ENCODE measurements around the gene HSD11B2. TPM values are rescaled to one million over a fixed set of nuclear protein-coding genes. Genes with fewer than 3 reads are reported as not detected.

Gene HSD11B2
- total and polyA plus RNA-seq, 2 of the 4 experiments (the other 2 are of a cell fraction): 0.26 TPM; not detected in 1

DNA sequence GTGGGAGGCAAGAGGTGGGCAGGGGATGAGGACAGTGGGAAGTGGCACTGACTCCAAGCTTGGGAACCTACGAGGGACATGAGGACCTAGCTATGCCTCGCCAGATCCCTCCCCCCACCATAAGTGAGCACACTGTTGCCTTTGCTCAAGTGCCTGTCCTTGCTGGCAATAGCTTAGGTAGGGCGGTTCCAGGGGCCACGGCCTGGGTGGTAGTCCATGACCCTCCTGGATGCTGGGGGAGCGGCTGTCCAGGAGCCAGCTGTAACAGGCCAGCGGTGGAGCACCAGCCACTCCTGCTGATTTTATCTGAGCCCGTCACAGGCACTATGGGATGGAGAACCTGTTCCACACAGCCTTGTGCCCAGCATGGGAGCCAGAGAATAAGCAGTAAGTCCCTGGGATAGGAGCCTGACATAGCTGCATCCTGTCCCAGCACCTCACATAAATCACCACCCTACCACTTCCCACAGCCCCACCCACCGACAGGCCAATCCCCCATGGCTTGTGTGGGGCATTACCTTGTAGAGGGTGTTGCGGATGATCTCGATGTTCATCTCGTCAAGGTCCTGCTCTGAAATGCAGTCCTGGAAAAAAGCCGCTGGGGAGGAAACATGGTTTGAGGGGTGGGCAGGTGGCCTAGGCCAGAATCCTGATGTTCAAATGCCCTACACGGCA is 11.8 kb downstream of the HSD11B2 start:
- intact Hi-C loops (cut with micrococcal nuclease): no loop called here

More for the DNA sequence above, 11.8 kb downstream of the HSD11B2 start:
- Histone ChIP-seq H3K56ac (ENCODE audit: extremely low read depth, insufficient read depth, low read length) (no peak overlapping the region), H2AK9ac (replicated peaks; ENCODE audit: low read depth, low read length, poor library complexity) (peak overlapping the region; percentile 9), H2BK20ac (ENCODE audit: low read depth, low read length) (no peak overlapping the region), H3K18ac (ENCODE audit: low read depth, low read length) (no peak overlapping the region), H2BK120ac (ENCODE audit: low read depth, low read length) (no peak overlapping the region), H2AFZ (replicated peaks; ENCODE audit: low read length, poor library complexity) (no peak overlapping the region), H3K14ac (replicated peaks; ENCODE audit: low read depth, low read length) (no peak overlapping the region), H3K79me1 (ENCODE audit: low read depth in 1 of 2, low read length in 2 of 2) (peaks cover 0 to 57% of the 10 kb centered on the region in 2 experiments; a peak in 2 of 4 replicates), H3K27me3 (ENCODE audit: control insufficient read depth, insufficient read depth, low read length) (no peaks in the 10 kb centered on the region), H2BK5ac (ENCODE audit: low read depth, low read length, poor library complexity, severe bottlenecking) (no peak overlapping the region), H3K36me3 (ENCODE audit: control insufficient read depth, insufficient read depth, low read length) (peaks cover 28% of the 10 kb centered on the region), H3K4me3 (ENCODE audit: insufficient read depth, low read depth, low read length) (no peak overlapping the region), H2AK5ac (ENCODE audit: low read depth, low read length) (no peak overlapping the region), H4K8ac (ENCODE audit: low read depth in 2 of 2, low read length in 2 of 2) (no peak overlapping the region), H4K20me1 (ENCODE audit: insufficient read depth, low read length) (peaks cover 50% of the 10 kb centered on the region), H3K4me2 (ENCODE audit: low read depth, low read length) (no peak overlapping the region), H4K91ac (ENCODE audit: insufficient read depth, low read depth, low read length) (no peak overlapping the region), H3K23ac (ENCODE audit: low read depth, low read length) (no peak overlapping the region), H3K9ac (ENCODE audit: low read depth, low read length) (no peak overlapping the region), H4K5ac (ENCODE audit: low read depth, low read length) (no peak overlapping the region), H2BK15ac (ENCODE audit: low read depth, low read length) (no peak overlapping the region), H3K9me3 (ENCODE audit: control insufficient read depth, insufficient read depth, low read length) (no peaks in the 10 kb centered on the region), H3K4me1 (ENCODE audit: control insufficient read depth, insufficient read depth, low read length) (peaks cover 35% of the 10 kb centered on the region), H3K9me1 (ENCODE audit: insufficient read depth, low read length) (peaks cover 6% of the 10 kb centered on the region; the same call in 1 of the 2 replicates), H3K27ac (ENCODE audit: insufficient read depth, low read length) (no peak overlapping the region), H3K4ac (ENCODE audit: low read depth, low read length) (no peak overlapping the region)
- ATAC-seq (ENCODE audit: low read depth) (no peak), DNase-seq (no peak)
- dilution Hi-C loops (cut with HindIII; ENCODE audit: low sequenced_read_pairs, unreplicated experiment) (no loop called here), in situ Hi-C loops (cut with MboI; ENCODE audit: low sequenced_read_pairs) (no loop called here)
- POLR2A ChIA-PET (ENCODE audit: unreplicated experiment): no interaction called here
- 95% methylated on average over 9 of the region's 13 CpGs; no CpG with 5 or more reads in 1 of the 2 experiments for WGBS, 2 experiments (ENCODE audit: extremely low coverage in 2 of 2, insufficient read length in 1 of 2)
- TF ChIP-seq, protein P1, sequence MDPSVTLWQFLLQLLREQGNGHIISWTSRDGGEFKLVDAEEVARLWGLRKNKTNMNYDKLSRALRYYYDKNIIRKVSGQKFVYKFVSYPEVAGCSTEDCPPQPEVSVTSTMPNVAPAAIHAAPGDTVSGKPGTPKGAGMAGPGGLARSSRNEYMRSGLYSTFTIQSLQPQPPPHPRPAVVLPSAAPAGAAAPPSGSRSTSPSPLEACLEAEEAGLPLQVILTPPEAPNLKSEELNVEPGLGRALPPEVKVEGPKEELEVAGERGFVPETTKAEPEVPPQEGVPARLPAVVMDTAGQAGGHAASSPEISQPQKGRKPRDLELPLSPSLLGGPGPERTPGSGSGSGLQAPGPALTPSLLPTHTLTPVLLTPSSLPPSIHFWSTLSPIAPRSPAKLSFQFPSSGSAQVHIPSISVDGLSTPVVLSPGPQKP (IDR thresholded peaks at IDR 0.05; ENCODE audit: borderline replicate concordance, low read depth, low read length): no peak
- TF ChIP-seq MAZ (IDR thresholded peaks at IDR 0.05; ENCODE audit: borderline replicate concordance, low read depth, low read length) (no peak), RFX5 (IDR thresholded peaks at IDR 0.05; ENCODE audit: low read depth, low read length) (no peak), FOS (IDR thresholded peaks at IDR 0.05; ENCODE audit: low read depth, low read length) (no peak), POLR2A (IDR thresholded peaks at IDR 0.05; ENCODE audit: low read depth, low read length) (no peak), BHLHE40 (IDR thresholded peaks at IDR 0.05; ENCODE audit: low read depth, low read length) (no peak), CEBPB (IDR thresholded peaks at IDR 0.05; ENCODE audit: low read depth, low read length) (no peak), CHD1 (IDR thresholded peaks at IDR 0.05; ENCODE audit: low read depth, low read length) (no peak), SMC3 (IDR thresholded peaks at IDR 0.05; ENCODE audit: low read depth, low read length) (no peak), MXI1 (IDR thresholded peaks at IDR 0.05; ENCODE audit: borderline replicate concordance, low read depth, low read length) (no peak), MAFK (IDR thresholded peaks at IDR 0.05; ENCODE audit: low read depth, low read length) (no peak), RCOR1 (IDR thresholded peaks at IDR 0.05; ENCODE audit: insufficient replicate concordance, low read length) (no peak), NFE2L2 (IDR thresholded peaks at IDR 0.05; ENCODE audit: low read depth, low read length) (no peak), RAD21 (IDR thresholded peaks at IDR 0.05; ENCODE audit: low read length) (no peak)
- TF ChIP-seq, protein P2, sequence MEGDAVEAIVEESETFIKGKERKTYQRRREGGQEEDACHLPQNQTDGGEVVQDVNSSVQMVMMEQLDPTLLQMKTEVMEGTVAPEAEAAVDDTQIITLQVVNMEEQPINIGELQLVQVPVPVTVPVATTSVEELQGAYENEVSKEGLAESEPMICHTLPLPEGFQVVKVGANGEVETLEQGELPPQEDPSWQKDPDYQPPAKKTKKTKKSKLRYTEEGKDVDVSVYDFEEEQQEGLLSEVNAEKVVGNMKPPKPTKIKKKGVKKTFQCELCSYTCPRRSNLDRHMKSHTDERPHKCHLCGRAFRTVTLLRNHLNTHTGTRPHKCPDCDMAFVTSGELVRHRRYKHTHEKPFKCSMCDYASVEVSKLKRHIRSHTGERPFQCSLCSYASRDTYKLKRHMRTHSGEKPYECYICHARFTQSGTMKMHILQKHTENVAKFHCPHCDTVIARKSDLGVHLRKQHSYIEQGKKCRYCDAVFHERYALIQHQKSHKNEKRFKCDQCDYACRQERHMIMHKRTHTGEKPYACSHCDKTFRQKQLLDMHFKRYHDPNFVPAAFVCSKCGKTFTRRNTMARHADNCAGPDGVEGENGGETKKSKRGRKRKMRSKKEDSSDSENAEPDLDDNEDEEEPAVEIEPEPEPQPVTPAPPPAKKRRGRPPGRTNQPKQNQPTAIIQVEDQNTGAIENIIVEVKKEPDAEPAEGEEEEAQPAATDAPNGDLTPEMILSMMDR (conservative IDR thresholded peaks at IDR 0.05; ENCODE audit: low read depth, low read length): no peak
- TF ChIP-seq, protein P3, sequence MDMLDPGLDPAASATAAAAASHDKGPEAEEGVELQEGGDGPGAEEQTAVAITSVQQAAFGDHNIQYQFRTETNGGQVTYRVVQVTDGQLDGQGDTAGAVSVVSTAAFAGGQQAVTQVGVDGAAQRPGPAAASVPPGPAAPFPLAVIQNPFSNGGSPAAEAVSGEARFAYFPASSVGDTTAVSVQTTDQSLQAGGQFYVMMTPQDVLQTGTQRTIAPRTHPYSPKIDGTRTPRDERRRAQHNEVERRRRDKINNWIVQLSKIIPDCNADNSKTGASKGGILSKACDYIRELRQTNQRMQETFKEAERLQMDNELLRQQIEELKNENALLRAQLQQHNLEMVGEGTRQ (IDR thresholded peaks at IDR 0.05; ENCODE audit: low read depth, low read length): no peak
- CTCF ChIA-PET: no interaction called here
- BruUV-seq (replicated peaks): no TSS peak

All from IMR-90 (cell line).